Choroid plexus epithelial cell (primary cell): ENCODE results near the gene OPA3.

Source experiments
- DNase-seq: peaks from one replicate; pipeline ENCODE4 v3.0.0-alpha.2; 2010; ENCODE audit warnings: low read depth
- H3K4me3 ChIP-seq: 2 replicates; pipeline ENCODE4 v1.5.1; 2011; ENCODE audit warnings: low read depth, mild to moderate bottlenecking, control low read depth, low read length, moderate library complexity
- CTCF ChIP-seq: conservative IDR thresholded peaks from 2 replicates; pipeline ENCODE4 v1.5.1; 2011; ENCODE audit warnings: low read depth, mild to moderate bottlenecking, control low read depth, inconsistent platforms, low read length, moderate library complexity

Gene OPA3

GRCh38 chr19:45577111-45577905, 7.3 kb downstream of the OPA3 start:
- peak; percentile 97 for DNase-seq
- H3K4me3 ChIP-seq: no peak overlapping the region
- TF ChIP-seq CTCF: no peak

- no peak for TF ChIP-seq CTCF
- no peak for DNase-seq
Observed at GRCh38 chr19:45576682-45577081, 7.9 kb downstream of the OPA3 start.

GRCh38 chr19:45575216-45575615, 9.4 kb downstream of the OPA3 start:
- no peak overlapping the region for H3K4me3 ChIP-seq
- peak; percentile 33 for DNase-seq
- TF ChIP-seq CTCF: no peak

More at GRCh38 chr19:45576682-45577081, 7.9 kb downstream of the OPA3 start:
- H3K4me3 ChIP-seq: no peak overlapping the region

- no peak for TF ChIP-seq CTCF
- DNase-seq: peak; percentile 53
- H3K4me3 ChIP-seq: no peak overlapping the region
Observed at GRCh38 chr19:45574526-45574925, 10.1 kb downstream of the OPA3 start.

- no peak for DNase-seq
- H3K4me3 ChIP-seq: no peak overlapping the region
- TF ChIP-seq CTCF: no peak
Observed at GRCh38 chr19:45571457-45572220, 13.0 kb downstream of the OPA3 start.

GRCh38 chr19:45569619-45570421, 14.8 kb downstream of the OPA3 start:
- no peak overlapping the region for H3K4me3 ChIP-seq
- TF ChIP-seq CTCF: peak; percentile 94
- DNase-seq: peak; percentile 57
